ENCODE measurements around the gene REP15.
"Not testable (repeated sequence)": the region's sequence is repeated elsewhere in the genome, so short reads cannot be mapped to it uniquely, and the experiment has no call there.

The REP15 gene, protein sequence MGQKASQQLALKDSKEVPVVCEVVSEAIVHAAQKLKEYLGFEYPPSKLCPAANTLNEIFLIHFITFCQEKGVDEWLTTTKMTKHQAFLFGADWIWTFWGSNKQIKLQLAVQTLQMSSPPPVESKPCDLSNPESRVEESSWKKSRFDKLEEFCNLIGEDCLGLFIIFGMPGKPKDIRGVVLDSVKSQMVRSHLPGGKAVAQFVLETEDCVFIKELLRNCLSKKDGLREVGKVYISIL

DNA sequence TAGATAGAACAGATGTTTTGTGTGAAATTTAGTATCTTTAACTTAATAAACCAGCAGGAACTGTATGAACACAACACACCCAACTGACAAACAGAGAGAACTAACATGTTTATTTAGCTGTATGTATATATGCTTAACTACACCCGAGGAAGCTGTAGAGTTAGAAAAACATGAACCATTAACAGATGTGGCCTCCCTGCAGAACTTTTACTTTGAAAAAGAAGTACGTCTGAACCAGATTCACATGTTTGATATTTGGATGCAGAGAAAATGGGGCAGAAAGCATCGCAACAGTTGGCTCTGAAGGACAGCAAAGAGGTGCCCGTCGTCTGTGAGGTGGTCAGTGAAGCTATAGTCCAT, at the start of gene REP15:
REP15 (plus strand) TSS at position 155 of the 360 bp plus-strand sequence; CDS start at position 271, 116 bp downstream.
- no peak for DNase-seq

DNA sequence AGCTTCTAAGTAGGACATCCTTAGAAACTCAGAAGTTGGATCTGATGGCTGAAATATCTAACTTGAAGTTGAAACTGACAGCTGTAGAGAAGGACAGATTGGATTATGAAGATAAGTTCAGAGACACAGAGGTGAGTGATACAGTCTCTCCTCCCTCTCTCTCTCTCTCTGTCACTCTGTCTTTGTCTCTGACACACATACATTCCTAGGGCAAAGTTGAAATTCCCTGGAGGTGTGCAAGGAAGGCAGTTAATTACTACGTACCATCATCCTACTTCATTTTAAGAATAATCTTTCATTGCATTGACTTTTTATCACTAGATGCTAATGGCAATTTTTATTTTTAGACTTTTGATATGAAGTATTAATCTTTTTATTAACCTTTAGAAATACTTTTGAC, 46.2 kb upstream of the REP15 start:
- no peak for DNase-seq

DNA sequence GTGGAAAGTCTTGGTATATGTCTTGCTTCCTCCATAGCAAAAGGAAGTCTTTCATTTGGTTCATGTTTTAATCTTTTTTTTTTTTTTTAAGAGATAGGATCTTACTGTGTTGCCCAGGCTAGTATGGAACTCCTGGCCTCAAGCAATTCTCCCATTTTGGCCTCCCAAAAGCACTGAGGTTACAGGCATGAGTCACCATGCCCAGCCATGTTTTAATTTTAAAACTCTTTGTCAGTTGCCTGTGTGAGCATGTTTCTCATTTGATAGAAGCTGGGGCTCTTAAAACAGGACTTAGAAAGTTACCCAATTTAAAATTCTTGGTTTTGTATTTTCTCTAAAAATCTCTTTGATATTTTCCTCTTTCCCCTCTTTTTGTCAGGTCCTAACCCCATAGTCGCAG, 45.0 kb upstream of the REP15 start:
- DNase-seq = no peak

DNA sequence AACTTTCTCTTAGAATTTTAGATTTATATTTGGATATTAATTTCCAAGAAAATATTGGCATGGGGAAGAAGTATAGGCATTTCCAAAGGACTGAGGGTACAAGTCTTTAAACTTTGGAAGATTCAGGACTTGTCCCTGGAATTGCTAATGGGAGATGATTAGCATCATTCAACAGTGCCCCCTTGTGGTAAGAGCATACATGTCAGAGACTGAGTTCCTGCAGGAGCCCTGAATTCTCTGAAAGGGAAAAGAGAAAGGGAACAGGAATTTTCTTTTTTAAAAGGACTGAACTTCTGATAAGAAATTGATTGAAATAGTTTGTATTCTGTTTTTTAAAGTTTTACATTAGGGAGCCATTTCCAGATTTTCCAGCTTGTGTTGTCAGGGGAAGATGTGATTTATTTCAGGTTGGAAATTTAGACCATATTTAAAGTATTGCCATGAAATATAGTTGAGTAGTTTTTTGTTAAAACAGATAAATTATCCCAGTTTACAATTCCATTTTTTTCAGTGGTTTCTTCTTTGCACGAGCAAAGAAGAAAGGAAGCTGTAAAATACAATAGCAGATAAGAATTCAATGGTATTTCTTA, 44.0 kb upstream of the REP15 start:
- peak in 1 of 2 donors; percentile 46 for DNase-seq

DNA sequence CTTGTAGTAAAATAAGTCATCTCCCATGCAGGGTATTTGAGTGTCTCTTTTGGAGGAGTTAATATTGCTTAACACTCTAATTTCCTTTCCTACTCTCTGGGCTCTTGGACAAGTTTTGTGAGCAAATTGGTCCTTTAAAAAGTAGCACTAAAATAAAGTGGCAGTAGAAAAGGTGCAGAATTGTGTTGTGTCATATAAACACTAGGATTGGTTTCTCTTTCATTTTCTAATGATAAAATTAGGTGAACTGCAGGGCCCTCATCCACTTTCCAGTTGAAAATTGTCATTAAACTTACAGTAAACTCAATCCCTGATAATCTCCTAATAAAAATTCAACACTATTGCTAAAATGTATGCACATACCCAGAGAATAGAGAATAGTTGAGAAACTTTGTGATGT, 42.6 kb upstream of the REP15 start:
- no peak for DNase-seq

DNA sequence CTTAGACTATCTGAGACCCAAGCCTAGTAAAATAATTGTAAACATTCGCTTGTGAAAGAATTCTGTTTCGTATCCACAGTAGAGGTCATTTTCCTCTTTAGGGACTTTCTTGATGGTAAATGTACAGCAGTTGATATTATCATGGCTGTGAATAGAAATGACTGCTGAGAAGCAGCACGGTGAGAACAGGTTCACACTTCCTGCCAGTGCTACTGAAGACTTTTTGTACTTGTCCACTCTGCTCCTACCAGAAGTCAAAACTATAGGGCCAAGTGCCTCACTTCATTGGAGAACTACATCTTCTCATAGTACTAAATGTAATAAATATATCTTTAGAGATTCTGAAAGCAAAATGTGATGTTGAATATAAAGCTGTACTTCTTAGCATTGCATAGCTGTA, 40.8 kb upstream of the REP15 start:
- DNase-seq = not testable (repeated sequence)

DNA sequence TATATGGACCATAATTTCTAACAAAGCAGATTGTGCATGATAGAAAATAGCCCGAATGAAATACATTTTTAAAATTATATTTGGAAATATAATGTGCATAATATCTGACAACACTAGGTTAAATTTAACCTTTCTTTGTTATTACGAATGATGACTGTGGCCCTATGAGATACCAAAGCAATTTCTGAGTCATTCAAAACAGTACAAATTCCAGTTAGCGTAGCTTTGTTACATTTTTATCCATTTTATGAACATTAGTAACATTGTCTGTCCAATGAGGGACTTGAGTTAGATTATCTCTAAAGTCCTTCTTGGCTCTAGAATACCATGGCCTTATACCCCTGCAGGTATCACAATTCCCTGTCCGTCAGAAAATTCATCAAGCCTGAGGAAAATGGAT, 39.0 kb upstream of the REP15 start:
- no peak for DNase-seq

DNA sequence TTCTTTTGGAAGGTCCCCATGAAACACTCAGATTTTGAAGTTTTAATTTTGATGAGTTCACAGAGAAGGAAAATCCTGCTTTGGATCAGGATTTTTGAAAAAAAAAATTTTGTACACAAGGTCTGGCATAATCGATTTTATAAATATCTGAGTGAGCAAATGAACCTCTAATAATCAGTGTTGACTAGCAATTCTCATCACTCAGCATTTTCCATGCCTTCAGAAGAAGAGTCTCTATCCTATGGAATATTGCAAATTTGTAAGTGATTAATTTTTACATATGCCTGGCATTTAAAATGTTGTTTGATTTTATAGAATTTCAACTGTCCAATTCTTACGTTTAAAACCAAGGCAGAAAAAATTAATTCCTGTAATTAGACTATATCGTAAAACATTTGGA, 30.5 kb upstream of the REP15 start:
- no peak for DNase-seq

DNA sequence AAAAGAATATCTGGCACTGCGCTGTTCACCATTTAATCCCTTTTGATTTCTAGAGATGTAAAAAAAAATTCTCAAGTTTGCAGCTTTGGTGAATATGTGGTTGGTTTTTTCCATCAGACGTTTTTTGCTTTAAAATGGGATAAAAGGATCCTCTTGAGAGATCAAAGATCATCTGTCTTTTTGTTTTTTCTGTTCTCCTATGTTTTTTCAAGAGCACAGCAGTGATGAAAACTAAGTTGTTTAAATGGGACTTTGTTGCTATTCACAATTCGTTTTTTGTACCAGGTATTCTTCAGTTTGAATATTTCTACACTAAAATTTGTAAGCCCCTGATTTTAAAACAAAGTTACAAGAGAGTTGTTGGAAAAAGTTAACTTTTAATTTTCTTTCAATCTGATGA, 29.7 kb upstream of the REP15 start:
- no peak for DNase-seq

DNA sequence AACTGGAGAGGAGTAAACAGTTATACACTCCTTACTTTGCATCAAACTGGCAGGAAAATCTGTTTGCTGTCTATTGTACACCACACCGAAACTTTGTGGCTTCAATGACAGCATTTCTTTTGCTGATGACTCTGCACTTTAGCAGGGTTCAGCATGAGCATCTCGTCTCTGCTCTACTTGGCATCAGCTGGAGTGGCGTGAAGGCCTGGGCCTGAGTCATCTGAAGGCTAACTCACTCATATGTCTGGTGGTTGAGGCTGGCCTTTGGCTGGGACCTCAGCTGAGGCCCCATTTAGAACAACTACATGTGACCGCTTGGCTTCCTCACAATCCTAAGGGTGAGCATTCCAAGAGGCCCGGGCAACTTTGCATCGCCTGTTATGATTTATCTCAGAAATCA, 28.7 kb upstream of the REP15 start:
- no peak for DNase-seq

DNA sequence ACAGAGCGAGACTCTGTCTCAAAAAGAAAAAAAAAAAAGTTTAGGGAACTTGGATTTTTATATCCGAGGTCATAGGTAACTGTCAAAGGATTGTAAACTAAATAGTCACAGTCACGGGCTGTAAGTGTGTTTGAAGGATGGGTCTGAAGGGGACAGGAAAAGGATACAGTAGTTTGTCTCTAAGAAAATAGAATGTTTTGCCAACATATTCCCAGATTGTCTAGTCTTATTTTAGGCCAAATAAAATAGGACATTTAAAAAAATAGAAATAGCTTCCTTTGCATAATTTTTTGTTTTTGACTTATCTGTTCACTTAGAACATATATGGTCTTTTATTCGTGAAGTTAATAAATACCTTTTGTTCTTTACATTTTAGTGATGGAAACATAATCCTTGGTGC, 24.2 kb upstream of the REP15 start:
- DNase-seq = no peak

DNA sequence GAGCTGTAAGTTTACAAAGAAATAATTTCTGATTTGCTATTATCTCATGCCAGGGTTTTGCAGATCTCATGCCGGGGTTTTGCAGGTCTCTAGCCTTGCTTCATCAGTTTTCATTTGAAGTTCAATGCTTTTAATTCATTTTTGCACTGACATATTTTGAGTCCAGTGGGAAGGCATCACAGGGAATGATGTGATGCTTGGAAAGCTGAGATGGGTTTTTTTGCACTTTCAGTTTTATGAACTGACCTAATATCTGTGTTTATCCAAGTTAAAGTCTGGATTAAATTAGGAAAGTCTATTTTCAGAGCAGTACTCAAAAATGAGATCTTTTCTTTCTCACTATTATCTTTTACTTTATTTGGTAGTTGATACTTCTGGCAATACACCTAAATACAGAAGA, 23.6 kb upstream of the REP15 start:
- no peak for DNase-seq

DNA sequence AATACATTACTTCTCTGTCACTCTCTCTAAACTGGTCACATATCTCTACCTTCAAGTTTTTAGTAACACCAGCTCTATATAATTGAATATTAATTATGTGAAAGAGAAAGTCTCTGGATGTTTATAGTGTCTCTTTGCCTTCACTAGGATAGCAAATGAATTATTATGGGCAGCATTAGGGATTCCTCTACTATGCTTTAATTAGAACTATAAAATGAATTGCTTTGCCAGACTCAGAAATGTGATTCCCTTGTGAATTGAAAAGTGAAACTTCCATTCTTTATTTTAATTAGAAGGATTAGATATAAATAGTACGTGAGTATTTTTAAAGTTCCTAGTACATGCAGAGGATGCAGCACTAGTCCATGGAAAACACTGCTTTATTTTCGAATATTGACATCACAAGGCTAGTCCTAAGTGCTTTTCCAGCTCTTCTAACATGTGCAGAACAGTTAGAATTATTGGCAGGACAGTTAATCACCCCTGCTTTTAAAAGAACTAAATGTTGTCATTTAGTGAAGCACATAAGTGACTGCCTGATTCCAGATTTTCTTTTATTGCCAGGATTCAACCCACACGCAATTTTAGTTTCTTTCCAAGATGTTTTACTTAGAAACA, 23.0 kb upstream of the REP15 start:
- no peak for DNase-seq

DNA sequence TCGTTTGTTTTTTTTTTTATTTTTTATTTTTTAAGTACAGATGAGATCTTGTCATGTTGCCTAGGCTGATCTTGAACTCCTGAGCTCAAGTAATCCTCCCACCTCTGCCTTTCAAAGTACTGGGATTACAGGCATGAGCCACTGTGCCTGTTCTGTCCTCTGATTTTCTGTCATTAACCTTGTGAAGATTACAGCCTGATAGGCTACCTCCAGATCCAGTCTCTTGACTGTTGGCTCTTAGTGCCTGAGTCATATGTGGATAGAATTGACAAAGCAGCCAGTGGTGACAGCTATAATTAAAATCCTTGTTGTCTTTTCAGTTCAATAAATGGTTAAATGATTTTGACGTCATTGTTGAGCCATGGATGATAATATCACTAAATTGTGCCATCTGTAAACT, 21.3 kb upstream of the REP15 start:
- no peak for DNase-seq

DNA sequence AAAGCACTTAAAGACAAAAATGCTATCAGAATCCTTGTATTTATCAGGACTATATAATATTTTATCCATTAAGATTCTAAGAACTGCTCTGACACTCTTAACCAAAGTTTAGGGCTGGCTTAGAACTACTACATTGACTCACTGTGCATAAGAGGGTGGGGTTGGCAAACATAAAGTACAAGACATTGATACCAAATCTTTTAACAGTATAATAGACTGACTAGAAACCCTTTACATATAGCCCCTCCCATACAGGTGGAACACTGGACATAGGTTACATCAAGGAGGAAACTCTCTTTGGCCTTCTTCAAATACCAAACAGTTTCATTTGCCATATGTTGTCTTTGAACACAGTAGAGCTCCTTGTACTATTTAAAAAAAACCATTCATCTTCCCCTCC, 15.6 kb upstream of the REP15 start:
- DNase-seq = no peak

DNA sequence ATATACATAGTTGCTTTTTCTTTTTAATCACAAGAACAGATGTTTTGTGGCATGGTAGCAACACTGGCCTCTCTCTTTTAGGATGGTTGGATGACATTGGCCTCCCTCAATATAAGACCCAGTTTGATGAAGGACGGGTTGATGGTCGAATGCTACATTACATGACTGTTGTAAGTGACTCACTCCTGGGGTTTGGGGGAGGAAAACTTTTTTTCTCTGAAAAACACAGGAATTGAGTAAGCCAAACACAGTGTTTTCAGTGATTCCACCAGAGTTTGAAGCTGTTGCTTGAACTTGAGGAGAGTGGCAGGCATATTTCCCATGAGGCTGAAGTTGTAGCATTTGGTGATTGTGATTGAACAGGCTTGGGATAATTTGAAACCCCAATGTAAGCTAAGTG, 13.7 kb upstream of the REP15 start:
- DNase-seq = no peak

DNA sequence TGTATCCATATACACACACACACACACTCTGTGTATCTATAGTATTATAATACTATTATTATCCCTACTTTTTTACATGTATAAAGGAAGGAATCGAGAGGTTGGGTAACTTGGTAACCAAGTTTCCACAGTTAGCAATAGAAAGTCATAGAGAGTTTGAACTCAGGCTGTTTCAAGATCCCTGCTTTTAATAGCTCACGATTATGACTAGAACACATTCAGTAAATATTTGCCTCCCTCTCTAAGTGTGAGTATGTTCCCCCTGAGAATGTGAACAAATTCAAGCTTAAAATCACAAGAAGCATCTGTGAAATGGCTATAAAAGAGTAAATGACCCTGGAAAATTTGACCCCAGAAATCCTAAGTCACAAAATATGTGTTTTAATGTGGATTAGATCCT, 11.0 kb upstream of the REP15 start:
- DNase-seq = no peak

DNA sequence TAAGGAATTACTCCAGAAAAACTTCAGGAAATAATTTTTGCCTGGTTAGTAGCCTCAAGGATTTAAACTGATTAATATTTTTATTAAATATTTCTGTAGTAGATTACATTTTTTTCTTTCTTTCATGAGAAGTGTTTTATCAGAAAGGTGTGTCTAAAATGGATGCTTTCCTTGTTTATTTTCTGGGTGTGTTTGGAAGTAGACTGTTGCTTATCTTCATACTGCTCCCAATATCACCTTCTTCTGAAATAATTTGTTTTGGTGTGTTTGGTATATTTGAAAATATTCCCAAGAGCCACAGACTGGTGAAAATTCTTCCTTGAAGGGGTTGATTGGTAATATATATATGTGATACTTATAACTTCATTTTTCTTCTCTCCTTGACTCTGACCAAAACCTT, 10.1 kb upstream of the REP15 start:
- no peak for DNase-seq

DNA sequence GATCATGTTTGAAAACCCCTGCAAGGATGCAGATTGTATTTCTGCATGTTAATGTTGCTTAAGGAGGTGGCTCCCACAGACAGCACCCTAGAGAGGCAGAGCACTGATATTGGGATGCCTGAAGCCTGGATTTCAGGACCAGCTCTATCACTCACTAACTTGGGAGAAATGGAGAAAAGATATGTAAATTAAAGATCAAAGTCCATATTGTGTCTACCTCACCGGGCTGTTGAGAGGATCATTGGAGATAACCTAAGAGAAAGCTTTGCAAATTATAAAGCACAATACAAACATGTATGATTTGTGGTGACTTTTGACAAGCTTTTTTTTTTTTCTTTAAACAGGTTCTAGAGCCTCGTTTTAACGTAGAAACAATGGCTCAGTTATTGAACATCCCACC, 7.6 kb upstream of the REP15 start:
- no peak for DNase-seq

DNA sequence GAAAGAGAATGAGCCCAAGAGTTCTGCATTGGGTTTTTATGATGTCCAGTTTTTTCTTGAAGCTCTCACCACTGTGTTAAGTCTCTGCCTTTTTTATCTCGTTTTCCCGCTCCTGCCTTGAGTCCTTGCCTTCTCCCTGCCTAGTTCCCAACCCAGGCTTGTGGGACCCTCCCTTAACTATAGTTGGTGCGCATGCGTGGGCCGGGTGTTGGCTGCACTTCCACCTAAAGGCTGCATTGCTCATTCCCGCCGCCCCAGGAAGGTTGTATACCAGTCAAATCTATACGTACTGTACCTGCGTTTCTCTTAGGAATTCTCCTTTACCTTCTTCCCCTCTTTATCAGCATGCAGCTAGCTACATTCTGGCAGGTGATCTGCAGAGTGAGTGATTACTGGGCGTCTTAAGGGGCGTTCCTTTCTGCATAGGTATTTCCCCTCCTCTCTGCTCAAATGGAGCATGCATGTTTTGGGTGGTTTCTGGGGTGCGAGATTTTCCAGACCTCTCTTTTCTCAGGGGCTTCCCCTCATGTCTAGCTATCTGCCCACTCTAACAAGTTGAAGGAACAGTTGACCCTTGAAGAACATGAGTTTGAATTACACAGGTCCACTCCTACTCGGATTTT, 6.6 kb upstream of the REP15 start:
- DNase-seq = no peak

DNA sequence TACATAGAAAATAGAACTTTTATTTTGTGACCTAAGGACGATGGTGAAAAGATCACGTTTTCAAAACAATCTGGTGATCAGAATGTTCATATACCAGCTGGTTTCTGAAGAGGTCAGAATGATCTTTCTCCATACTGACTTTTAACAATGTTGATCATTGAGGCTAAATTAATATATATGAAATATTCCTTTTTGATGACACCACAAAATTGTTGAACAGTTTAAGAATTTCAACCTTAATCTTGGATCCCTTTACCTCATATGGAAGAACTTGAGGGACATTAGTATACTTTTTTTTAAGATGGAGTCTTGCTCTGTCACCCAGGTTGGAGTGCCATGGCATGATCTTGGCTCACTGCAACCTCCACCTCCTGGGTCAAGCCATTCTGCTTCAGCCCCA, 2.8 kb upstream of the REP15 start:
- no peak for DNase-seq

DNA sequence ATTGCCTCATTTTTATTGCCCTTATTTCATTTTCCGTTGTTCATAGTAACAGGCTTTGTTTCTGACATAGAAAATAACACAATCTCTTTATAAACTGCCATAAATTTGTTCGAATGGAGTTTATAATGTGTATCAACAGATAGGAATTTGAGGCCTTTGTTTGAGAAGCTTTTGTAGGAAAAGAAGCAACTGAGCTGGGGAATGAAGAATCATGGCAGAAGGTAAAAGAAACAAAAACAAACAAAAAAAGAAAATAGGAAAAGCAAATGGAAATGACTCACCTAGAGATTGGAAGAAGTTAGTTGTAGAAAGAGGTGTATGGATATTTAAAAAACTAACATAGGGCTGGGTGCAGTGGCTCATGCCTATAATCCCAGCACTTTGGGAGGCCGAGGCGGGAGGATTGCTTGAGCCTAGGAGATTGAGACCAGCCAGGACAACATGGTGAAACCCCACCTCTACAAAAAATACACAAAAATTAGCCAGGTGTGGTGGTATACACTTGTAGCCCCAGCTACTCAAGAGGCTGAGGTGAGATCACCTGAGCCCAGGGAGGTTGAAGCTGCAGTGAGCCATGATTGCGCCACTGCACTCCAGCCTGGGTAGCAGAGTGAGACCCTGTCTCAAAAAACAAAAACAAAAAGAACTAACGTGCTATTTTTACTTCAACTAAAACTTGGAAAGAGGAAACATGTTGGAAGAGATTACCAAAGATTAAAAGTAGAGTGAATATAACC, 523 bp upstream of the REP15 start:
- no peak for DNase-seq

DNA sequence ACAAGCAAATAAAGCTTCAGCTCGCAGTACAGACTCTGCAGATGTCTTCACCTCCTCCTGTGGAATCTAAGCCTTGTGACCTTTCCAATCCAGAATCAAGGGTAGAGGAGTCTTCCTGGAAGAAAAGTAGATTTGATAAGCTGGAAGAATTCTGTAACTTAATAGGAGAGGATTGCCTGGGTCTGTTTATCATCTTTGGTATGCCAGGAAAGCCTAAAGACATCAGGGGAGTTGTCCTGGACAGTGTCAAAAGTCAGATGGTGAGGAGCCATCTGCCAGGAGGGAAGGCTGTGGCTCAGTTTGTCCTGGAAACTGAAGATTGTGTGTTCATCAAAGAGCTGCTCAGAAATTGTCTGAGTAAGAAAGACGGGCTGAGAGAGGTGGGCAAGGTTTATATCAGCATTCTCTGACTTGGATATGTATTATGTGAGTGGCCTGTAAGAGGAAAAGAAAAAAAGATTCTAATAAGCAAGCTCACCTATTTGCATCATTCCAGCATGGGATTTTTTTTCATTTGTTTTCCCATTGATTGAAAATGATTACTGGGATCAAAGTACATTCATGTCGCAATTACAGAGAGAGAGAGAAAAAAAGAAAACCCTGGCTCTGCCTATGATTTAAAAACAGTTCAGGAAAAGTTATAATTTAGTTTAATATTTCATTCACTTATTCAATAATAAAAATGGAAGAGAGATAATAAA, 767 bp downstream of the REP15 start:
- no peak for DNase-seq
